IMR-90 (cell line): ENCODE measurements around the gene CD27. TPM values are rescaled to one million over a fixed set of nuclear protein-coding genes. Genes with fewer than 3 reads are reported as not detected.
A peak's percentile ranks its signal among the peaks of the same experiment; 100 is the strongest.

ENCODE experiments used
- ATAC-seq: fragments of 200-7000 bp; cut with Tn5 transposase; 2 replicates; pipeline ENCODE4 v1.9.1; 2020; ENCODE audit warnings: low read depth, mild to moderate bottlenecking, moderate library complexity
- BruUV-seq: library from RNA; stranded (reverse); fragments of 400-500 nt; replicated peaks from 2 replicates; lab custom pipeline; 2021; lab: Mats Ljungman, UMichigan
- CTCF ChIA-PET: fragments of 300-600 bp; formaldehyde crosslinking; extraction: SDS; loops from one replicate; lab custom pipeline; 2021; ENCODE audit warnings: antibody characterized with exemption; lab: Yijun Ruan, JAX
- POLR2A ChIA-PET: fragments of 300-600 bp; sonication (Branson Sonifier 250); formaldehyde crosslinking; loops from one replicate; lab custom pipeline; 2022; ENCODE audit warnings: antibody characterized with exemption; ENCODE audit not compliant: unreplicated experiment; lab: Charles Lee
- DNase-seq: peaks from one replicate; pipeline ENCODE4 v3.0.0; 2013
- H2AFZ ChIP-seq: replicated peaks from 2 replicates; pipeline ENCODE3; 2013; ENCODE audit warnings: low read length, mild to moderate bottlenecking; ENCODE audit not compliant: poor library complexity
- H2AK5ac ChIP-seq: 2 replicates; pipeline ENCODE4 v1.6.1; 2013; ENCODE audit warnings: low read depth, low read length, inconsistent platforms
- H2AK9ac ChIP-seq: replicated peaks from 2 replicates; pipeline ENCODE3; 2013; ENCODE audit warnings: mild to moderate bottlenecking, low read depth, low read length, moderate library complexity; ENCODE audit not compliant: poor library complexity
- H2BK120ac ChIP-seq: 2 replicates; pipeline ENCODE4 v1.6.1; 2013; ENCODE audit warnings: low read depth, low read length, inconsistent platforms
- H2BK15ac ChIP-seq: 3 replicates; pipeline ENCODE4 v1.6.1; 2013; ENCODE audit warnings: low read depth, low read length, inconsistent platforms
- H2BK20ac ChIP-seq: 2 replicates; pipeline ENCODE4 v1.6.1; 2013; ENCODE audit warnings: low read depth, mild to moderate bottlenecking, inconsistent platforms, low read length, moderate library complexity
- H2BK5ac ChIP-seq: 2 replicates; pipeline ENCODE4 v1.6.1; 2013; ENCODE audit warnings: mild to moderate bottlenecking, low read depth, low read length, inconsistent platforms; ENCODE audit not compliant: poor library complexity, severe bottlenecking
- H3K14ac ChIP-seq: replicated peaks from 2 replicates; pipeline ENCODE4 v1.6.1; 2013; ENCODE audit warnings: low read depth, low read length, inconsistent platforms
- H3K18ac ChIP-seq: 2 replicates; pipeline ENCODE4 v1.6.1; 2013; ENCODE audit warnings: low read depth, low read length, control low read depth
- H3K23ac ChIP-seq: 2 replicates; pipeline ENCODE4 v1.6.1; 2013; ENCODE audit warnings: low read depth, low read length, inconsistent platforms
- H3K27ac ChIP-seq: 2 replicates; pipeline ENCODE4 v1.5.1; 2013; ENCODE audit warnings: mild to moderate bottlenecking, control low read depth, low read length; ENCODE audit not compliant: insufficient read depth
- H3K27me3 ChIP-seq: 2 replicates; pipeline ENCODE4 v1.6.1; 2013; ENCODE audit warnings: low read length; ENCODE audit not compliant: control insufficient read depth, insufficient read depth
- H3K36me3 ChIP-seq: 2 replicates; pipeline ENCODE4 v1.6.1; 2013; ENCODE audit warnings: low read length, mixed read lengths; ENCODE audit not compliant: control insufficient read depth, insufficient read depth
- H3K4ac ChIP-seq: 2 replicates; pipeline ENCODE4 v1.6.1; 2013; ENCODE audit warnings: low read depth, low read length, inconsistent platforms
- H3K4me1 ChIP-seq: 2 replicates; pipeline ENCODE4 v1.6.1; 2013; ENCODE audit warnings: low read length, mixed read lengths; ENCODE audit not compliant: control insufficient read depth, insufficient read depth
- H3K4me2 ChIP-seq: 2 replicates; pipeline ENCODE4 v1.6.1; 2013; ENCODE audit warnings: low read depth, mild to moderate bottlenecking, control low read depth, low read length, moderate library complexity
- H3K4me3 ChIP-seq: 2 replicates; pipeline ENCODE4 v1.5.1; 2013; ENCODE audit warnings: low read depth, mild to moderate bottlenecking, control low read depth, low read length, moderate library complexity; ENCODE audit not compliant: insufficient read depth
- H3K56ac ChIP-seq: 2 replicates; pipeline ENCODE4 v1.6.1; 2013; ENCODE audit warnings: low read length, inconsistent platforms; ENCODE audit not compliant: insufficient read depth; ENCODE audit errors: extremely low read depth
- H3K79me1 ChIP-seq, 2 experiments: 2 replicates each; pipeline ENCODE4 v1.6.1; 2013; ENCODE audit warnings: low read length in 2 of 2, inconsistent platforms in 1 of 2, low read depth in 1 of 2
- H3K9ac ChIP-seq: 2 replicates; pipeline ENCODE4 v1.6.1; 2013; ENCODE audit warnings: low read depth, low read length, control low read depth
- H3K9me1 ChIP-seq: 2 replicates; pipeline ENCODE4 v1.6.1; 2013; ENCODE audit warnings: low read length, inconsistent platforms; ENCODE audit not compliant: insufficient read depth
- H3K9me3 ChIP-seq: 2 replicates; pipeline ENCODE4 v1.6.1; 2013; ENCODE audit warnings: low read length; ENCODE audit not compliant: control insufficient read depth, insufficient read depth
- H4K20me1 ChIP-seq: 2 replicates; pipeline ENCODE4 v1.6.1; 2013; ENCODE audit warnings: low read length, inconsistent platforms; ENCODE audit not compliant: insufficient read depth
- H4K5ac ChIP-seq: 2 replicates; pipeline ENCODE4 v1.6.1; 2013; ENCODE audit warnings: mild to moderate bottlenecking, low read depth, low read length, control low read depth
- H4K8ac ChIP-seq, 2 experiments: 2 replicates each; pipeline ENCODE4 v1.6.1; 2013; ENCODE audit warnings: low read depth in 2 of 2, low read length in 2 of 2, control low read depth in 1 of 2, inconsistent platforms in 1 of 2
- H4K91ac ChIP-seq: 2 replicates; pipeline ENCODE4 v1.6.1; 2013; ENCODE audit warnings: low read depth, low read length, inconsistent platforms; ENCODE audit not compliant: insufficient read depth
- BHLHE40 ChIP-seq: fragments of 150-350 bp; IDR thresholded peaks from 2 replicates; pipeline ENCODE4 v1.6.1; 2016; ENCODE audit warnings: mild to moderate bottlenecking, low read depth, low read length
- CEBPB ChIP-seq: IDR thresholded peaks from 2 replicates; pipeline ENCODE4 v1.6.1; 2012; ENCODE audit warnings: low read depth, low read length, improper control_type of control experiment
- CTCF ChIP-seq: conservative IDR thresholded peaks from 2 replicates; pipeline ENCODE4 v1.5.1; 2012; ENCODE audit warnings: mild to moderate bottlenecking, low read depth, low read length, improper control_type of control experiment
- ELK1 ChIP-seq: fragments of 150-350 bp; IDR thresholded peaks from 2 replicates; pipeline ENCODE4 v1.6.1; 2016; ENCODE audit warnings: low read depth, mild to moderate bottlenecking, low read length, moderate library complexity, borderline replicate concordance
- FOS ChIP-seq: fragments of 150-350 bp; IDR thresholded peaks from 2 replicates; pipeline ENCODE4 v1.6.1; 2016; ENCODE audit warnings: low read depth, low read length
- MAFK ChIP-seq: IDR thresholded peaks from 2 replicates; pipeline ENCODE4 v1.6.1; 2012; ENCODE audit warnings: low read depth, low read length, improper control_type of control experiment
- MAZ ChIP-seq: IDR thresholded peaks from 2 replicates; pipeline ENCODE4 v1.6.1; 2012; ENCODE audit warnings: low read depth, mild to moderate bottlenecking, low read length, improper control_type of control experiment, moderate library complexity, borderline replicate concordance
- MXI1 ChIP-seq: IDR thresholded peaks from 2 replicates; pipeline ENCODE4 v1.6.1; 2012; ENCODE audit warnings: low read depth, mild to moderate bottlenecking, low read length, moderate library complexity, borderline replicate concordance
- POLR2A ChIP-seq: IDR thresholded peaks from 2 replicates; pipeline ENCODE4 v1.6.1; 2012; ENCODE audit warnings: mild to moderate bottlenecking, low read depth, low read length
- RAD21 ChIP-seq: IDR thresholded peaks from 2 replicates; pipeline ENCODE4 v1.6.1; 2012; ENCODE audit warnings: low read length, improper control_type of control experiment
- RCOR1 ChIP-seq: IDR thresholded peaks from 2 replicates; pipeline ENCODE4 v1.6.1; 2012; ENCODE audit warnings: mild to moderate bottlenecking, low read length, improper control_type of control experiment; ENCODE audit not compliant: insufficient replicate concordance
- RFX5 ChIP-seq: IDR thresholded peaks from 2 replicates; pipeline ENCODE4 v1.8.0; 2012; ENCODE audit warnings: low read depth, mild to moderate bottlenecking, low read length, moderate library complexity
- SMC3 ChIP-seq: fragments of 150-350 bp; IDR thresholded peaks from 2 replicates; pipeline ENCODE4 v1.6.1; 2016; ENCODE audit warnings: low read depth, mild to moderate bottlenecking, antibody characterized with exemption, low read length, moderate library complexity
- USF2 ChIP-seq: fragments of 150-350 bp; IDR thresholded peaks from 2 replicates; pipeline ENCODE4 v1.6.1; 2017; ENCODE audit warnings: mild to moderate bottlenecking, antibody characterized with exemption, low read length, low read depth
- WGBS, 2 experiments: methylation state at CpG; one replicate each; pipeline versions ENCODE4 v1.1.5 to v1.1.7; 2013; ENCODE audit warnings: missing lambda C conversion rate in 2 of 2; ENCODE audit not compliant: insufficient read length in 1 of 2; ENCODE audit errors: extremely low coverage in 2 of 2; 5-methylcytosine and 5-hydroxymethylcytosine counted together
- dilution Hi-C: fragments of 300-500 bp; cut with HindIII; formaldehyde crosslinking; loops from one replicate; pipeline ENCODE4 v1.14.3; 2018; ENCODE audit warnings: low sequenced_read_pairs; ENCODE audit not compliant: unreplicated experiment
- in situ Hi-C: fragments of 300-500 bp; cut with MboI; formaldehyde crosslinking; loops from 3 replicates; pipeline ENCODE4 v1.14.3; 2019; ENCODE audit warnings: low sequenced_read_pairs, inconsistent platforms, mixed read lengths
- intact Hi-C: fragments of 100-400 bp; cut with micrococcal nuclease; formaldehyde crosslinking; loops from 2 replicates; pipeline ENCODE4 v1.10.0; 2022
- polyA plus RNA-seq, 3 experiments: library from polyadenylated mRNA; depleted of rRNA; stranded (reverse); fragments of >200 nt; gene quantifications; 2 replicates each; pipeline ENCODE4 v1.2.3, GENCODE V29; 2012; ENCODE audit warnings: low replicate concordance in 1 of 3
- total RNA-seq: library from RNA; depleted of rRNA; stranded (reverse); fragments of >200 nt; gene quantifications from 2 replicates; pipeline ENCODE4 v1.2.3, GENCODE V29; 2012

CD27 gene
- total and polyA plus RNA-seq, 2 of the 4 experiments (the other 2 are of a cell fraction) = 0.07 TPM; not detected in 1

GRCh38 chr12:6434205-6435140 lies 10.3 kb upstream of the CD27 start:
- no peak for DNase-seq
- Histone ChIP-seq H3K27ac (no peak overlapping the region), H3K36me3 (no peaks in the 10 kb centered on the region), H3K4me1 (peaks cover 14% of the 10 kb centered on the region), H4K8ac (no peak overlapping the region), H3K18ac (peak overlapping the region; percentile 9; the same call in 1 of the 2 replicates), H3K9me3 (no peaks in the 10 kb centered on the region), H3K27me3 (no peaks in the 10 kb centered on the region), H3K79me1 (0 out of 4 replicates have a peak, but pooled peaks cover 0 to 3% of the 10 kb centered on the region in 2 experiments), H3K9ac (no peak overlapping the region), H2BK20ac (no peak overlapping the region), H3K9me1 (peaks cover 20% of the 10 kb centered on the region), H3K23ac (no peak overlapping the region), H2AK9ac (peak overlapping the region; percentile 37), H4K91ac (no peak overlapping the region), H2BK120ac (peak overlapping the region; percentile 29; the same call in 1 of the 2 replicates), H2AFZ (no peak overlapping the region), H3K56ac (no peak overlapping the region), H3K4me3 (no peak overlapping the region), H2BK15ac (no peak overlapping the region), H3K4ac (no peak overlapping the region; the same call in 1 of the 2 replicates), H2AK5ac (peak overlapping the region; percentile 40), H4K20me1 (no peaks in the 10 kb centered on the region), H2BK5ac (no peak overlapping the region), H4K5ac (no peak overlapping the region), H3K4me2 (no peak overlapping the region), H3K14ac (0 out of 2 replicates have a peak overlapping the region, but pooled peaks have one; percentile 6)
- in situ Hi-C loops (no loop called here), dilution Hi-C loops (no loop called here), intact Hi-C loops (no loop called here)
- ATAC-seq = no peak
- no TSS peak for BruUV-seq
- POLR2A ChIA-PET = no interaction called here
- 58% methylated on average over 8 of the region's 17 CpGs; no CpG with 5 or more reads in 1 of the 2 experiments for WGBS, 2 experiments
- CTCF ChIA-PET = no interaction called here
- TF ChIP-seq CTCF (no peak), SMC3 (no peak), FOS (no peak), CEBPB (no peak), MXI1 (no peak), USF2 (no peak), RFX5 (no peak), MAFK (no peak), BHLHE40 (no peak), MAZ (no peak), RCOR1 (no peak), RAD21 (no peak), ELK1 (no peak), POLR2A (no peak)
